GM18909 (cell line): ENCODE measurements around the gene PBXIP1.

Source experiments
- ATAC-seq: cut with Tn5 transposase; IDR thresholded peaks from one replicate; pipeline ENCODE4 v1.9.1; 2021; ENCODE audit warnings: mild to moderate bottlenecking; ENCODE audit not compliant: unreplicated experiment, poor library complexity

PBXIP1 gene

DNA sequence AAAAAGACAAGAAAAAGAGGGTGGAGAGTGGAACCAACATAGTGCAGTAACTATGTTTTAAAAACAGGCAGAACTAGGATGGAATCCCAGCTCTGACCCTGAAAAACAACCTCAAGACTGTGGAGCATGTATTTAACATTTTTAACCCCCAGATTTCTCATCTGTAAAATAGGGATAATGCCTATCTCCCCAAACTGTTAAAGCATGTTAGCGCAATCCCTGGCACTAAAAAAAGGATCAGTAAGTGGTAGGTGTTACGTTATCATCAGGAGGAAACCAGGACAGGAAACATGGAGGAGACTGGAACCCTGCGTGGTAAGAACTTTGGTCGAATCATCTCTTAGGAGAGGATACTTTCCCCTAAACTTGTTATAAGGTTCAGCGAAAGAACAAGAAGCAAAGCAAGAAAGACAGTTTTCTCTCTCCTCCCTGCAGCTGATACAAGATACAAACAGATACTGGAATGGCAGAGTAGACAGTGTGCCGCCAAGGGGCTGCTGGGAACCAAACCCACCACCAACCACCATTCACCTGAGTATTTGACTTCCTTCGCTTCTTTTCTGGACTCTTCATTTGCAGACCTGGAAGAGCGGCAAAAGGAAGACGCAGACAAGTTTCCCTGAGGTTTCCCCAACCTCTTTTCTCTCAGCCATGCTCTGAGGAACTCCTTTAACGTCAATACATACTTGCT is 4.7 kb upstream of the PBXIP1 start:
- ATAC-seq, result no peak

DNA sequence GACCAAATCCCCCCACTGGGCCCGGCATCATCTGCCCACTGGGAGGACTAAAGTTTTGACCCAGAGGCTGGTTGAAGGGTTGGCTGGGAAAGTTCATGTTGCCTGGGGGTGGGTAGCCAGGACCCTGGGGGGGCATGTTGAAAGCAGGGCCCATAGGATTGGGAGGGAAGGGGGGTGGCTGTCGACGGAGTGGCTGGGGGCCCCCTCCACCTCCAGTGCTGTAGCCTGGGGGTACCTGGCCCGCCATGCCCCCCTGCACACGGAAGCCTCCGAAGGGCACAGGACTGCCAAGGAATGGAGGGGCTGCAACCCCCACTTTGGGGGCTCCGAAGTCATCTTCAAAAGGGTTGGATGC is 3.5 kb upstream of the PBXIP1 start:
- no peak for ATAC-seq

DNA sequence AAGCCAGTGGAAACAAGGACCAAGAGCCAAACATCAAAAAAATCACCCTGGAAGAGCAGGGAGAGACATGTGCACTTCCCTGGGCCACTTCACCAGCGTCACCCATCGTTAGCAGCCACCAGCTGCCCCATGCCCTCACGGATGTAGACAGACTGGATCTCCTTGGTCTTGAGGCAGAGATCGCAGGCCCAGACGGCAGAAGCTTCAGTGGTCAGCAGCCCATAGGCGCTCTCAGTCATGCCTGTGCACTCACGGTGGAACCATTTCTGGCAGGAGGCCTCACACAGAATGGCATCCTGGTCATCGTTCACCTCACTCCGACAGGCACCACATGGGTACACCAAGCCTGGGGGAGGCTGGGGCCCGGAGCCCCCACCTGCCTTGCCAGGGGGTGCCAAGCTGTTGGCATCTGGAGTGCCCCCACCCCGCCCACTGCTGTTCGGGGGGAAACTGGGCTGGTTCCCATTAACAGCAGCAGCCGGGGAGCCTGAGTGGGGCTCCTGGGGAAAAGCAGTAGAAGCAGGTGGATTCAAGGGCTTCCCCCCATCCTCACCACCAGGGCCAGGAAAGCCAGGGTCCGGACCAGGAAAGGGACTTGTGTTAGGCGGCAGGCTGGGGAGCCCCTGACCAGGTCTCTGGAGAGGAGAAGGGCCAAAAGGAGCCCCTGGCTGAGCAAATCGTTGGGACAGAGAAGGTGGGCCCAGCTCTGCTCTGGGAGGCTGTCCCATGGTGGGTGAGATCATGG is 3.0 kb upstream of the PBXIP1 start:
- no peak for ATAC-seq

DNA sequence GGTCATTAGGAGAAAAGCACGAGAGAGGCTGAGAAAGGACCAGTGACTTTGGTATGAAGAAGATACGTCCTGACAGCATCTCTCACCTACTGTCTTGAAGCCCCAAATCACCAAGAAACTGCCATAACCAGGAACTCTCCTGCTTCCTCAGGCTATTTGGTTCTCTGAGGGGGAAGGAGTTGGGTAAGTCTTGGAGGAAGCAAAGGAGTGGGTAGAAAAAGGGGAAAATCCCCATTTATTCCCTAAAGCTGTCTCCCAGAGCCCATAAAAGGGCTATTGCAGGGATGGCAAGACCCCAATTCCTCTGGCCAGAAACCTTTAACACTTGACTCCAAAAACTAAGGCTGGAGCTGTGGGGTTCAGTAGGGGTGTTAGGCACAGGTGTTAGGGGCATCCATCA is 2.1 kb upstream of the PBXIP1 start:
- ATAC-seq, result no peak

DNA sequence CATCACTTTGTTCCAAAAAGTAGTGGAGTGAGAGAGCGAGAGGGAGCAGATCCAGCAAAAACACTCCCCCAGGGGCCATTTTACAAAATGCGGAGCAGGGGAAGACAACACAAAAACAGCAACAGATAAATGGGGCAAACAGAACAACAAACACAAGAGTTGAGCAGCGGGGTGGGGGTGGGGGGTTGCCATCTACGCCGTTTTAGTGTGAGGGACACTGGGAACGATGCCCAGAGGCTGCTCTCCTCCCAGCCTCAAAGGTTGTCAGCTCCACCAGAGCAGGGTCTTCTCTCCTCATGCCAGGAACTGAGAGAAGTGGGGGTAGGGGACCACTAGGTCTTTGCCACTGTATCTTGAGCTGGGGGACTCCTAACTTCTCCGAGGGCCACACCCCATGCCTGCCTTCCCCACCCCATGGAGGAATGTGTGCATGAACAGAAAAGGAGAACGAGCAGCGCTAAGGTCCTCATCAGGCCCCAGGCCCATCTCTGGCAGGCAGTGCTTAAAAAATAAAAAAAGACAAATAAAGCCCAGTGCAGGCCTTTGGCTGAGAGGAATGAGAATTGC is 1.3 kb upstream of the PBXIP1 start:
- no peak for ATAC-seq

GRCh38 chr1:154956544-154956941 is 644 bp upstream of the PBXIP1 start:
- no peak for ATAC-seq

- ATAC-seq, result peak; percentile 59
Measured at GRCh38 chr1:154955039-154955717, 721 bp downstream of the PBXIP1 start.

GRCh38 chr1:154954541-154954940 is 1.4 kb downstream of the PBXIP1 start:
- ATAC-seq, result no peak

- ATAC-seq, result no peak
Measured at GRCh38 chr1:154953611-154954038, 2.3 kb downstream of the PBXIP1 start.

DNA sequence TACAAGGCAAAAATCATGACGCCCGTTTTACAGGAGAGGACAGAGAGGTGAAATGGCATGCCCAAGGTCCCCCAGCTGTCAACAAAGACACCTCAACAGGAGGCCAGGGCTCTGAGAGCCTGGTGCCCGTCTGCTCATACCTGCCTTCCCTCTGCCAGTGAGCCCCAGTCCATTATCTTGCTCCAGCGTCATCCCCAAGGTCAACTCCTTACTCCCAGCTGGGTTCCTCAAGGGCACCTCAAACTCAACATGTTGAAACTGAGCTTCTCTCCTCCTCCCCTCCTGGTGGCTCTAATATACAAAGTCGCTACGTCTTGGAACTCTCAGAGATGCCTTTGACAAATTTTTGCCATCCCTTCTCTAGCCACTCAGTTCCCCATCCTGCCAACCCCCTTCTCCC is 3.2 kb downstream of the PBXIP1 start:
- ATAC-seq, result no peak

- ATAC-seq, result no peak
Measured at GRCh38 chr1:154951901-154952657, 3.8 kb downstream of the PBXIP1 start.

GRCh38 chr1:154948079-154948478 is 7.8 kb downstream of the PBXIP1 start:
- ATAC-seq, result no peak

- no peak for ATAC-seq
Measured at GRCh38 chr1:154945962-154946850, 9.7 kb downstream of the PBXIP1 start.

- no peak for ATAC-seq
Measured at GRCh38 chr1:154945160-154945961, 10.5 kb downstream of the PBXIP1 start.

DNA sequence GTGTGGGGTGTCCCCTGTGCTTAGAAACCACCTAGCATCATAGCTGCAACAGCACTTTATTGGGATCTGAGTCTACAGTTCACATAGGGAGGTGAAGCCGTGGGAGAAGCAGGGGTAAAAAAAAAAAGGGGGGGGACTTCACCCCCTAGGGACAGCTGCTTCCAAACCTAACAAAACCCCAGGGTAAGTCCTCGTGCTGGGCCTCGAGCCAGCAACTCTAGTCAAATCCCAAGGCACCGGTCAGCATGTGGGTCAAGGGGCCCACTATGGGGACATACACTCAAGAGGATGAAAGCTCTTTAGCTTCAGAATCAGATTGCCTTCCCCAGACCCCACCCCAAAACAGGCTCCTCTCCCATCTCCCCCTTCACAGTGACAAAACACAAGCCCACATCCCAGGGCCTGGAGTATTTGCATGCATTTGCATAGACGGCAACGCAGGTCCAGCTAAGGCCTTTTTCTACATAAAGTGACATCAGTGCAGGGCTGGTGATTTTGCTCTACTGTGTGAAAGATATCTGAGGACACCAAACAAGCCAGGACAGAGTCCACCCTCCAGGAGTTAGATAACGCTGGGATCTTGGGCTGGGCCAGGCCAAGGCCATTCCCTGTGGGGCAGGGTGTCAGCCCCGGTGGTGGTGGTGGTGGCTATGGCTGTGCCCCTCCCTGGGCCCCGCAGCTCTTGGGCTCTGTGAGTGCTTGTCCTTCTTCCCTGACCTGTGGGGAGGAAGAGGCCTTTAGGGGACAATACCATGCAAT is 11.3 kb downstream of the PBXIP1 start:
- no peak for ATAC-seq

DNA sequence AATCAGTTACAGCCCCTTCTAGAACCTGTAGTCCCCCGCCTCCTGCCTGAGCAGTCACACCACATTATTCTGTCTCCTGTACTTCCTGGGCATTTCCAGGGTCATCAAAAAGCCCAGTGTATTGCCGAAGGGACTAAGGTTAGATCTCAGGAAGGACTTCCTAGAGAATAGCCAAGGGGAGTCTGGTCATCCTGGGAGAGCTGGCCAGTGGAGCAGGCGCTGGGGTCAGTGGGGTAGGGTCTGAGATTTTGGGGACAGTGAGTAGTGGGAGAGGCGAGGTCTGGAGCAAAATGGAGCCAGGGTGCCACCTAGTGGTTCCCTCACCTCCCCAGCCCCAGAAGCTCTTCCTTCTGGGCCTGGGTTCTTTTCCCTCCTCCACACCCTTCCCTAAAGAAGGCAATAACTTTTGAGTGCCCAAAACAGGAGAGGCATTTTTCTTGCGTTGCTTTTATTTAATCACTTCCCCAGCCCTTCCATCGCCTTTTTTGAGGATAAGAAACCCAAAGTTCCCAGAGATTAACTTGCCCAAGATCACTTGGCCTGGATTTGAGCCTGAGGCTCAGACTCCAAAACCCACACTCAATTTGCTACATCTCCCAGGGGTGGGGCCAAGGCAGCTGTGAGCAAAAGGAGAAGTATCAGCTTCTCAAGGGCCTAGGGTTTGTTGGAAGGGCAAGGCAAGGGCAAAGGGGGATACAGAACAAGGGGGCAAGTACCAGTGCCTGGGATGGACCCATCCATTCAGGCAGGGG is 12.1 kb downstream of the PBXIP1 start:
- ATAC-seq, result no peak

- ATAC-seq, result no peak
Measured at GRCh38 chr1:154941333-154942013, 14.4 kb downstream of the PBXIP1 start.
